NB4 (cell line): Measurements from ENCODE around the gene ZNF695.

Experiments
- DNase-seq: peaks from one replicate; pipeline ENCODE4 v3.0.0; 2010; ENCODE audit warnings: low read depth
- H3K4me3 ChIP-seq: one replicate; pipeline ENCODE4 v1.5.1; 2011; ENCODE audit warnings: mild to moderate bottlenecking, low read depth, low read length, moderate library complexity
- CTCF ChIP-seq: IDR thresholded peaks from one replicate; pipeline ENCODE4 v1.5.1; 2012; ENCODE audit warnings: low read depth, low read length
- MAX ChIP-seq: IDR thresholded peaks from 2 replicates; pipeline ENCODE4 v1.6.1; 2011; ENCODE audit warnings: low read depth, low read length
- MYC ChIP-seq: IDR thresholded peaks from 2 replicates; pipeline ENCODE4 v1.6.1; 2011; ENCODE audit warnings: low read depth, low read length
- POLR2A ChIP-seq: IDR thresholded peaks from 2 replicates; pipeline ENCODE4 v1.6.1; 2011; ENCODE audit warnings: mild to moderate bottlenecking; ENCODE audit not compliant: insufficient read length; ENCODE audit errors: extremely low read depth

Gene ZNF695

GRCh38 chr1:247007511-247008405 is at the start of gene ZNF695:
Gene ZNF695, minus strand, starts transcription at chr1:247008057. Its CDS starts 149 bp downstream, at chr1:247007908.
- peak within 1 kb of the TSS; percentile 89 for H3K4me3 ChIP-seq
- TF ChIP-seq MAX, result no peak; the same call in 1 of the 2 replicates
- TF ChIP-seq POLR2A, result peak; percentile 75
- 0 out of 2 replicates have a peak, but pooled peaks have one; percentile 29 for TF ChIP-seq MYC
- no peak for TF ChIP-seq CTCF
- DNase-seq, result peak; percentile 99

- DNase-seq, result no peak
- TF ChIP-seq MYC (no peak), POLR2A (no peak), CTCF (no peak), MAX (no peak)
- no peak overlapping the region for H3K4me3 ChIP-seq
Measured at GRCh38 chr1:247056071-247056470, 48.2 kb upstream of the ZNF695 start.

- no peak overlapping the region for H3K4me3 ChIP-seq
- no peak for TF ChIP-seq MYC
- no peak for TF ChIP-seq MAX
- TF ChIP-seq CTCF, result no peak
- no peak for TF ChIP-seq POLR2A
- DNase-seq, result no peak
Measured at GRCh38 chr1:247054992-247055415, 47.1 kb upstream of the ZNF695 start.

- no peak for DNase-seq
- H3K4me3 ChIP-seq, result no peak overlapping the region
- TF ChIP-seq MYC, result no peak
- no peak for TF ChIP-seq MAX
- TF ChIP-seq POLR2A, result no peak
- TF ChIP-seq CTCF, result no peak
Measured at GRCh38 chr1:247047702-247048101, 39.8 kb upstream of the ZNF695 start.

- H3K4me3 ChIP-seq, result no peak overlapping the region
- TF ChIP-seq CTCF (no peak), MYC (no peak), POLR2A (no peak), MAX (no peak)
Measured at GRCh38 chr1:247047260-247047659, 39.4 kb upstream of the ZNF695 start.

GRCh38 chr1:247043406-247043805 is 35.5 kb upstream of the ZNF695 start:
- no peak overlapping the region for H3K4me3 ChIP-seq
- no peak for TF ChIP-seq MAX
- no peak for TF ChIP-seq MYC
- TF ChIP-seq CTCF, result no peak
- TF ChIP-seq POLR2A, result no peak
- DNase-seq, result no peak

More at GRCh38 chr1:247047260-247047659, 39.4 kb upstream of the ZNF695 start:
- DNase-seq, result no peak
